ENCODE data around the gene FBP2. TPM values are rescaled to one million over a fixed set of nuclear protein-coding genes. Genes with fewer than 3 reads are reported as not detected.

The FBP2 gene
- polyA plus RNA-seq, 1 of the 3 experiments (the other 2 are of a cell fraction) = not detected

DNA sequence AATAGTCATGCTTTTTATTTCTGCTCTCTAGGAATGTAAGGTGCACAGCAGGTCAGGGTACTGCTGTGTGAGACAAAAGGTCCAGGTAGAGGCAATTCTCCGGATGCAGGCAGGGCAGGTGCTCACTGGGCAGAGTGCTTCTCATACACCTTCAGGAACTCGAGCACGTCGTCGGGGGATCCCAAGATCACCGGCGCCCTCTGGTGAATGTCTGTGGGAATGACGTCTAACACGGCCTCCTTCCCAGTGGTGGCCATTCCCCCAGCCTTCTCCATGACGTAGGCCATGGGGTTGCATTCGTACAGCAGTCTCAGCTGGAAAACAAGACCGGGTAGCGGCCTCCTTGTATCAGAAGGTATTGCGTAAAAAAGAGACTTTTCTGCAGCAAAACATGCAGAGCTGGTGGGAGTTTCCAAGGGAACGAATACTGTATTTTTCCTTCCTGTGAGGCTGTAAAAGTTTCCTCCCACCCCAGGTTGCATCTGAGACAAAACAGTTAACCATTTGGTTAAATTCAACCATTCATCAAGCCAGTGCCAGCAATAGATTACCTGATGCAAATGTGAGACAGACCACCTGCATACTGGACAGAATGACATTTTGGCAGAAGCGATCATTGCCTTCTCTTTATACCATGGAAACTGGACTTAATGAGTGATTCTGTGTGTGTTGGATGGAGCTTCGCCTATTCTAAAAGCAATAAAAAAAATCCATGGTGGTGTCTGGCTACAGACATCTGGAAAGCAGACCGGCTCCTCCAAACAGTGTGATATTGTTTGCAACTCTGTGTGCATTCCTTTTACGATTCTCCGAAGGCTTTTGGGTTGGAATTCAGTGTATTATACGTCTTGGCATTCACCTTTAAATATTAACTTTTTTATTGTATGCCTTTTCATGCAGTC, 9.9 kb upstream of the FBP2 start:
- TF ChIP-seq TEAD4 (IDR thresholded peaks at IDR 0.05; ENCODE audit: borderline replicate concordance, insufficient read depth) (no peak), RAD21 (IDR thresholded peaks at IDR 0.05; ENCODE audit: low read length) (peak; percentile 76), SMC3 (IDR thresholded peaks at IDR 0.05; ENCODE audit: low read depth, low read length) (peak; percentile 64)
- TF ChIP-seq, protein P1, sequence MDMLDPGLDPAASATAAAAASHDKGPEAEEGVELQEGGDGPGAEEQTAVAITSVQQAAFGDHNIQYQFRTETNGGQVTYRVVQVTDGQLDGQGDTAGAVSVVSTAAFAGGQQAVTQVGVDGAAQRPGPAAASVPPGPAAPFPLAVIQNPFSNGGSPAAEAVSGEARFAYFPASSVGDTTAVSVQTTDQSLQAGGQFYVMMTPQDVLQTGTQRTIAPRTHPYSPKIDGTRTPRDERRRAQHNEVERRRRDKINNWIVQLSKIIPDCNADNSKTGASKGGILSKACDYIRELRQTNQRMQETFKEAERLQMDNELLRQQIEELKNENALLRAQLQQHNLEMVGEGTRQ (IDR thresholded peaks at IDR 0.05; ENCODE audit: borderline replicate concordance, low read depth, low read length) = no peak
- TF ChIP-seq, protein P2, sequence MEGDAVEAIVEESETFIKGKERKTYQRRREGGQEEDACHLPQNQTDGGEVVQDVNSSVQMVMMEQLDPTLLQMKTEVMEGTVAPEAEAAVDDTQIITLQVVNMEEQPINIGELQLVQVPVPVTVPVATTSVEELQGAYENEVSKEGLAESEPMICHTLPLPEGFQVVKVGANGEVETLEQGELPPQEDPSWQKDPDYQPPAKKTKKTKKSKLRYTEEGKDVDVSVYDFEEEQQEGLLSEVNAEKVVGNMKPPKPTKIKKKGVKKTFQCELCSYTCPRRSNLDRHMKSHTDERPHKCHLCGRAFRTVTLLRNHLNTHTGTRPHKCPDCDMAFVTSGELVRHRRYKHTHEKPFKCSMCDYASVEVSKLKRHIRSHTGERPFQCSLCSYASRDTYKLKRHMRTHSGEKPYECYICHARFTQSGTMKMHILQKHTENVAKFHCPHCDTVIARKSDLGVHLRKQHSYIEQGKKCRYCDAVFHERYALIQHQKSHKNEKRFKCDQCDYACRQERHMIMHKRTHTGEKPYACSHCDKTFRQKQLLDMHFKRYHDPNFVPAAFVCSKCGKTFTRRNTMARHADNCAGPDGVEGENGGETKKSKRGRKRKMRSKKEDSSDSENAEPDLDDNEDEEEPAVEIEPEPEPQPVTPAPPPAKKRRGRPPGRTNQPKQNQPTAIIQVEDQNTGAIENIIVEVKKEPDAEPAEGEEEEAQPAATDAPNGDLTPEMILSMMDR (IDR thresholded peaks at IDR 0.05) = peak; percentile 58
- TF ChIP-seq, protein P3, sequence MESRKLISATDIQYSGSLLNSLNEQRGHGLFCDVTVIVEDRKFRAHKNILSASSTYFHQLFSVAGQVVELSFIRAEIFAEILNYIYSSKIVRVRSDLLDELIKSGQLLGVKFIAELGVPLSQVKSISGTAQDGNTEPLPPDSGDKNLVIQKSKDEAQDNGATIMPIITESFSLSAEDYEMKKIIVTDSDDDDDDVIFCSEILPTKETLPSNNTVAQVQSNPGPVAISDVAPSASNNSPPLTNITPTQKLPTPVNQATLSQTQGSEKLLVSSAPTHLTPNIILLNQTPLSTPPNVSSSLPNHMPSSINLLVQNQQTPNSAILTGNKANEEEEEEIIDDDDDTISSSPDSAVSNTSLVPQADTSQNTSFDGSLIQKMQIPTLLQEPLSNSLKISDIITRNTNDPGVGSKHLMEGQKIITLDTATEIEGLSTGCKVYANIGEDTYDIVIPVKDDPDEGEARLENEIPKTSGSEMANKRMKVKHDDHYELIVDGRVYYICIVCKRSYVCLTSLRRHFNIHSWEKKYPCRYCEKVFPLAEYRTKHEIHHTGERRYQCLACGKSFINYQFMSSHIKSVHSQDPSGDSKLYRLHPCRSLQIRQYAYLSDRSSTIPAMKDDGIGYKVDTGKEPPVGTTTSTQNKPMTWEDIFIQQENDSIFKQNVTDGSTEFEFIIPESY (IDR thresholded peaks at IDR 0.05; ENCODE audit: borderline replicate concordance, low read depth) = no peak
- CTCF ChIA-PET = interaction anchor here (0.6 to 1.9 kb wide), 9 partner anchors 8 to 1617 kb away, joined by 3 to 6 read pairs (median 3); partner anchors contain the start of gene PCAT7
- H4K20me1 ChIP-seq (ENCODE audit: insufficient read depth) = no peaks in the 10 kb centered on the region
- no peak overlapping the region for H2AFZ ChIP-seq (ENCODE audit: low read depth)
- H3K4me3 ChIP-seq (ENCODE audit: low read depth in 2 of 2, low read length in 1 of 2) = no peak overlapping the region; a peak in 1 of 4 replicates
- no peaks in the 10 kb centered on the region for H3K79me2 ChIP-seq (ENCODE audit: insufficient read depth)
- no peak overlapping the region for H3K9ac ChIP-seq
- peak overlapping the region in 1 of 2 experiments; percentile 77; a peak in 2 of 4 replicates for H3K27ac ChIP-seq (ENCODE audit: low read depth in 2 of 2, low read length in 1 of 2)
- 42% methylated on average over 21 of the region's 21 CpGs for WGBS (ENCODE audit: low lambda C conversion rate)
- H3K27me3 ChIP-seq (ENCODE audit: insufficient read depth) = peaks cover 4% of the 10 kb centered on the region; the same call in 1 of the 2 replicates
- POLR2A ChIA-PET = no interaction called here
- H3K4me2 ChIP-seq = no peak overlapping the region
- no peaks in the 10 kb centered on the region for H3K9me2 ChIP-seq
- H3K9me3 ChIP-seq = no peaks in the 10 kb centered on the region
- peaks cover 0 to 31% of the 10 kb centered on the region in 2 experiments; a peak in 2 of 4 replicates for H3K4me1 ChIP-seq (ENCODE audit: control insufficient read depth in 1 of 2, insufficient read depth in 2 of 2, low read depth in 1 of 2, low read length in 1 of 2)
- DNase-seq = peak; percentile 85
- H3K36me3 ChIP-seq (replicated peaks in 1 of 2; ENCODE audit: control insufficient read depth in 1 of 2, insufficient read depth in 2 of 2, low read length in 1 of 2) = no peaks in the 10 kb centered on the region
- H3F3A ChIP-seq (replicated peaks; ENCODE audit: insufficient read depth) = no peaks in the 10 kb centered on the region

DNA sequence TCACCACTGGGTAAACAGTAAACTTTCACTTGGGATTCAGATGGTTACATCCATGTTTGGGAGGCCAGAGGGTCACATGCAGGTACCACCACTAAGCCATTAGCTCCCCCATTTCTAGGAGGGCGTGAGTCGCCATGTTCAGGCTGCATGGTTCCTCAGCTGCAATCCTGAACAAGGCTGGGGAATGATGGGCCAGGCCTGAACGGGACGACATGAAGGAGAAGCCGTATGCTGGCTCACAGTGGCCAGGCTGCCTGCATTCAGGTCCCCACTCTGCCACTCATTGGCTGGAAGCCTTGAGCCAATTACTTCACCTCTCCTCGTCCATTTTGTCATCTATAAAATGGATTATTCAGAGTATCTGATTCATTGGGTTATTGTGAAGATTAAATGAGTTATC, 9.0 kb upstream of the FBP2 start:
- Histone ChIP-seq H3K9ac (no peak overlapping the region), H3K4me3 (ENCODE audit: low read depth in 2 of 2, low read length in 1 of 2) (no peak overlapping the region), H4K20me1 (ENCODE audit: insufficient read depth) (no peaks in the 10 kb centered on the region), H3K9me2 (no peaks in the 10 kb centered on the region), H3K4me1 (ENCODE audit: control insufficient read depth in 1 of 2, insufficient read depth in 2 of 2, low read depth in 1 of 2, low read length in 1 of 2) (peaks cover 0 to 23% of the 10 kb centered on the region in 2 experiments; a peak in 2 of 4 replicates), H2AFZ (ENCODE audit: low read depth) (no peak overlapping the region), H3K36me3 (replicated peaks in 1 of 2; ENCODE audit: control insufficient read depth in 1 of 2, insufficient read depth in 2 of 2, low read length in 1 of 2) (no peaks in the 10 kb centered on the region), H3K27me3 (ENCODE audit: insufficient read depth) (peaks cover 4% of the 10 kb centered on the region; the same call in 1 of the 2 replicates), H3K4me2 (no peak overlapping the region), H3K9me3 (no peaks in the 10 kb centered on the region), H3K79me2 (ENCODE audit: insufficient read depth) (no peaks in the 10 kb centered on the region), H3K27ac (ENCODE audit: low read depth in 2 of 2, low read length in 1 of 2) (peak overlapping the region in 1 of 2 experiments; percentile 30; a peak in 1 of 4 replicates), H3F3A (replicated peaks; ENCODE audit: insufficient read depth) (no peaks in the 10 kb centered on the region)
- 40% methylated on average over 3 of the region's 6 CpGs for WGBS (ENCODE audit: low lambda C conversion rate)
- CTCF ChIA-PET = interaction anchor here (1.3 kb wide), 1 partner anchor 389 kb away, joined by 4 read pairs; no protein-coding TSS in a partner anchor
- TF ChIP-seq NRF1 (IDR thresholded peaks at IDR 0.05; ENCODE audit: low read depth, low read length) = no peak
- no peak for TF ChIP-seq SIN3A (IDR thresholded peaks at IDR 0.05; ENCODE audit: borderline replicate concordance, low read depth, low read length)
- POLR2A ChIA-PET = no interaction called here
- no peak for DNase-seq
